GM12875 (cell line): Measurements from ENCODE around the gene ZNF236.

Experiments
- H3K4me3 ChIP-seq: one replicate; pipeline ENCODE4 v1.5.1; 2011; ENCODE audit warnings: low read depth, low read length, control low read depth
- TF ChIP-seq, protein P1 (sequence below): IDR thresholded peaks from 2 replicates; pipeline ENCODE4 v1.5.1; 2011; ENCODE audit warnings: low read depth, mild to moderate bottlenecking, control low read depth, inconsistent platforms, low read length, moderate library complexity, borderline replicate concordance; ENCODE audit not compliant: insufficient read depth

ZNF236 gene

DNA sequence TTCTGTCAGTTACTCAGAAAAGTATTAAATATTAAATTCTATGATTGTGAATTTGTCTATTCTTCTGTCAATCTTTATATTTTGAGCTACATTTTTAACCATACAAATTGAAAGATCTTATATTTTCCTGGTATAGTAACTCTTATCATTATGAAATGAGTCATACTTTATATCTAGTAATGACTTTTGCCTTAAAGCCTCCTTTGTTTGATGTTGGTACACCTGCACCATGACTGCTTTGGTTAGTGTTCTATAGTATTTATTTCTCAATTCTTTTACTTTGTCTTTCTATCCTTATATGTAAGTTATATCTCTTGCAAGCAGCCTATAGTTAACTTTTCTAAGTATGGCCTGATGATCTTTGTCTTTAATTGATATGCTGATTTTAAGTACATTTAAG is 13.0 kb downstream of the ZNF236 start:
- TF ChIP-seq, protein P1, sequence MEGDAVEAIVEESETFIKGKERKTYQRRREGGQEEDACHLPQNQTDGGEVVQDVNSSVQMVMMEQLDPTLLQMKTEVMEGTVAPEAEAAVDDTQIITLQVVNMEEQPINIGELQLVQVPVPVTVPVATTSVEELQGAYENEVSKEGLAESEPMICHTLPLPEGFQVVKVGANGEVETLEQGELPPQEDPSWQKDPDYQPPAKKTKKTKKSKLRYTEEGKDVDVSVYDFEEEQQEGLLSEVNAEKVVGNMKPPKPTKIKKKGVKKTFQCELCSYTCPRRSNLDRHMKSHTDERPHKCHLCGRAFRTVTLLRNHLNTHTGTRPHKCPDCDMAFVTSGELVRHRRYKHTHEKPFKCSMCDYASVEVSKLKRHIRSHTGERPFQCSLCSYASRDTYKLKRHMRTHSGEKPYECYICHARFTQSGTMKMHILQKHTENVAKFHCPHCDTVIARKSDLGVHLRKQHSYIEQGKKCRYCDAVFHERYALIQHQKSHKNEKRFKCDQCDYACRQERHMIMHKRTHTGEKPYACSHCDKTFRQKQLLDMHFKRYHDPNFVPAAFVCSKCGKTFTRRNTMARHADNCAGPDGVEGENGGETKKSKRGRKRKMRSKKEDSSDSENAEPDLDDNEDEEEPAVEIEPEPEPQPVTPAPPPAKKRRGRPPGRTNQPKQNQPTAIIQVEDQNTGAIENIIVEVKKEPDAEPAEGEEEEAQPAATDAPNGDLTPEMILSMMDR: no peak
- H3K4me3 ChIP-seq: no peak overlapping the region

DNA sequence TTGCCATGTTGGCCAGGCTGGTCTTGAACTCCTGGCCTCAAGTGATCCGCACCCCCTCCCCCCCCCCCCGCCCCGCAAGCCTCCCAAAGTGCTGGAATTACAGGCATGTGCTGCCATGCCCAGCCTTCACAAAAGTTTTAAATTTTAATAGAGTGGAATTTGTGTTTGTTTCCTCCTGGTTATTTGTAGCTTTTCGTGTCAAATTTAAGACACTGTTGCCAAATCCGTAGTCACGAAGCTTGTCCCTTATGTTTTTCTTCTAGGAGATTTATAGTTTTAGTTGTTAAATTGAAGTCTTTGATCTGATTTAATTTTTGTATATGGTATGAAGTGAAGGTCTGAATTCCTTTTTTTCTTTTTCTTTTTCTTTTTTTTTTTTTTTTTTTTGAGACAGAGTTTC is 14.7 kb downstream of the ZNF236 start:
- no peak overlapping the region for H3K4me3 ChIP-seq
- TF ChIP-seq, protein P1: no peak

DNA sequence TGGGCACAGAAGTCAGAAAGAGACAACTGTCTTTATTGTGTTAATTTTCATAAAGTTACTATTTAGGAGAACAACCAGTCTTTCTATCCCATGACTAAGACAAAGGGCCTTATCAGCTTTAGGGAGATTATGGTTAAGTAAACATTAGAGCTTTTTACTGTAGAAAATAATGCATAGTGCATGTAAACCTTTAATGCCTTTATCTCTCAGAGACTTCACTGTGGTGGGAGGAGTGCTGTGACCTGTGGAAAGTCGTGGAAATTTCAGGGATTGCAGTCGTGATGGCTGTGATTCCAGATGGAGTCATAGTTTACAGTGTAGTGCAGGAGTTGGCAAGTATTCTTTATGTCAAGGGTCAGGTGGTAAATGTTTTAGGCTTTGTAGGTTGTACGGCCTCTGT is 15.8 kb downstream of the ZNF236 start:
- H3K4me3 ChIP-seq: no peak overlapping the region
- TF ChIP-seq, protein P1: no peak

DNA sequence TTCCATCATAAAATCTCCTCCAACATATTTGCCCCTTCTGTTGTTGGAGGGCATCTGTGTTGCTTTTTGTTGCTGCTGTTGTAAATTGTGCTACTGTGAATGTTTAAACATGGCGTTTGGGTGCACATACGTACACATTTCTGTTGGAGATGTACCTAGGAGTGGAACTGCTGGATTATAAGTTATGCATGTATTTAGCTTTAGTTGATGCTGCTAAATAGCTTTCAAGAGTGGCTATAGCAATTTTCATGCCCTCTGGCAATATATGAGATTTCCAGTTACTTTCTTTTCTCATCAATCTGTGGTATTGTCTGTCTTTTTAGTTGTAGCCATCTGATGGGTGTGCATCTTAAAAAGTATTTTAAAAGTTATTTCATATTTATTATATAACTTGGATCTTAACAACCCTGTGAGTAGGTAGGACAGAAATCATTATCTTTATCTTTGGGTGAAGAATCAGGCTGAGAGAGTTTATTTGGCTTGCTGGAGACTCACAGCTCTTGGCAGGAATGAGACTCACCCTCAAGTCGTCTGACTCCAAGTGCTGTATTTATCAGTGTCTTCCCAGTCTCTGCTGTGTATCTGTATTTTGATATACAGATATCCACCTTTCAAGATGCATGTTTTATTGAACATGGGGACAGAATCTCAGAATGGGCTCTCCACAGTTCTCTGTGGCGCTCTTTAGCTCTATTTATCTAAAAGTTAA is 16.9 kb downstream of the ZNF236 start:
- TF ChIP-seq, protein P1: no peak
- H3K4me3 ChIP-seq: no peak overlapping the region

DNA sequence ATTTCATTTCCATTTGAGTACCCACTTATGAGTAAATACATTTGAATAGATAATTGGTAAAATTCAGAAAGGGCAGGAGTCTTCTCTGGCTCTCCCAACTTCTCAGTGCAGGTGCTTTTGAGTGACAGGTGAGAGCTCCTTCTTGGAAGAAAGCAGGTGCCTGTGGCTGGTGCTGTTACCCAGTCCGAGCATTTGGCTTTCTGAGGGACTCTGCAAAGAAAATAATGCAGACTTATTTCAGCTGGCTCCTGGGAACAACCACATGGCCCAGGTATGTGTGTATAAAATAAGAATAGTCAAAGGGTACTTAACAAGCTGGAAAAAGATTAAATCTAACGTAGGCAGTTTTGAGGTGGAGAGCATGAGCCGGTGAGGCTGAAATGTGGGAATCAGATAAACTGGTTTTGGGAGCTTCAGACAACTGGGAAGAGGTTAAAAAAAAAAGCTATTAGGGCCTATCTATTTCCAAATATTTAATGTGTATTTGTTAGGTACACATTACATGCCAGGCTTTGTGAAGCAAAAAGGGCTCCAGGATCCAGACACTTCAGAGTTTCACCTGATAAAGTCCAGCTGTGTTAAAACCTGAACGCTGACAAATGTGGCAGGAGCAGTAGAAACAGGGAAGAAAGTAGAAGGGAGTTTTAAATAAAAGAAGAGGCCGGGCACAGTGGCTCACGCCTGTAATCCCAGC is 20.6 kb downstream of the ZNF236 start:
- TF ChIP-seq, protein P1: no peak
- H3K4me3 ChIP-seq: no peak overlapping the region

DNA sequence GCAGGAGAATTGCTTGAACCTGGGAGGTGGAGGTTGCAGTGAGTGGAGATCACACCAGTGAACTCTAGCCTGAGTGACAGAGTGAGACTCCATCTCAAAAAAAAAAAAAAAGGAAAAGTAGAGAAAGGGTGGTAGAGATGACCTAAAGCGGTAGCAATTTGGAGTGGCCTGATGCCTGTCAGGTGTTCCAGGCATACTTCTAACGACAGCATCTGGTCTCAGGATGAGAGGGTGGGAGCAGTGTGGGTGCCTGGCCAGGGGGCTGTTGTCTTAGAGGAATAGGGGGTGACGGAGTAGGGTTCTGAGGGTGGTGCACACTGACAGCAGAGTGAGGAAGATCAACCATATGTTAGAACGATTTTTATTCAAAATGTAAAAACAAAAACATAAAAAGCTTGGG is 21.8 kb downstream of the ZNF236 start:
- no peak overlapping the region for H3K4me3 ChIP-seq
- TF ChIP-seq, protein P1: no peak
